Midbrain (tissue), 1 donor: ENCODE measurements around the gene SYNE1.
"Not testable (repeated sequence)": the region's sequence is repeated elsewhere in the genome, so short reads cannot be mapped to it uniquely, and the experiment has no call there.

Source experiments
- DNase-seq: peaks from one replicate; lab custom pipeline; 2025; lab: John Stamatoyannopoulos, UW

The SYNE1 gene

DNA sequence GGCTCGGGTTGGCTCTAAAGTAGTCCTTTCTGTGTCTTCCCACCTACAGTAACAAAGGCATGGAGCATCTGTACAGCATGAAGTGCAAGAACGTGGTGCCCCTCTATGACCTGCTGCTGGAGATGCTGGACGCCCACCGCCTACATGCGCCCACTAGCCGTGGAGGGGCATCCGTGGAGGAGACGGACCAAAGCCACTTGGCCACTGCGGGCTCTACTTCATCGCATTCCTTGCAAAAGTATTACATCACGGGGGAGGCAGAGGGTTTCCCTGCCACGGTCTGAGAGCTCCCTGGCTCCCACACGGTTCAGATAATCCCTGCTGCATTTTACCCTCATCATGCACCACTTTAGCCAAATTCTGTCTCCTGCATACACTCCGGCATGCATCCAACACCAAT lies 538.5 kb downstream of the SYNE1 start:
- DNase-seq, result no peak

DNA sequence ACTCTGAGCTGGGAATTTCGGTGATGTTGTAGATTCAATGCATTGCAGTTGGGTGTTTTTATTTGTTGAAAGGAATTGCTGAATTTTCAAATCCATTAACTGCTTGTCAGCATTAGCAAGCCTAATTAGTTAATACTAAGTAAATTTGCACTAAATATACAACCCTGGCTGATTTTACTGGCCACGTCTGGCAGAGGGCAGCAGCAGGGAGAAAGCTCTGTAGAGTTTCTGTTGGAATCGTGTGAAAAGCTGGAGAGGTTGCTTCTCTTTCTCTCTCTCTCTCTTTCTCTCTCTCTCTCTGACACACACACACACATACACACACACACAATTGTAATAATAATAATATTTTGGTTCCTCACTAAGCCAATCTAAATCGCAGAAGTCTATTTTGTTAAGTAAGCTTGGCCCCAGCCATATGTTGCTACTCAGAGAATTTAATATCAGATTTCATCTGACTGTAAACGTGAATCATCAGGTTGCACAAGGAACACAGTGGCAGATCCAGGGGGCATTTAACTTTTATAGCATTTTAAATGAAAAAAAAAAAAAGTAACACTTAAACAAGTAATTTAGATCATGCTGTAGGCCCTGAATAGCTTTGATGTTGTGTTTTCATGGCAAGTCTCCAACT lies 540.2 kb downstream of the SYNE1 start:
- no peak for DNase-seq

DNA sequence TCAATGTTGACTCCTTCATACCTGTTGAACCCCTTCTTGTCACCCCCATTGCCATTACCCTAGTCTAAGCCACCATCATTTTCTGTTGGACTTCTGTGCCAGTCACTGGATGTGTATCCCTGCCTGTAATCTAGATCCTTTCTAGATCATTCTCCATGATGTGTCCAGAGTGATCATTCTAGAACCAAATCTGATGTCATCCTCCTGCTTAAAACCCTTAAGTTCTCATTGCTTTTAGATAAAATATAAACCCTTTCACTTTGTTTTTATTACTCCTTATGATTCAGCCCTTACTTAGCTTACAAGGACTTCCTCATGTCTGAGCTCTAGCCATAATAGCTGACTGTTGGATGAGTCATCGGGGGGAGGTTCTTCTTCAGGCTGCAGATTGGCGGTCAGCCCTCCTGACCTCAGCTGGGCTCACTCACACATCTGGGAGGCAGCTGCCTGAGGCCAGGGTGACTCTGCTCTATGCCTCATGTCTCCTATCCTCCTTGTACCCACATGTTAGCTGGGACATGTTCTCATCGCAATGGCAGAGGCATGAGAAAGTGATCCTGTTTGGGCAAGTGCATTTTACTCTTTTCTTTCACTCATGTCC lies 542.1 kb downstream of the SYNE1 start:
- no peak for DNase-seq

DNA sequence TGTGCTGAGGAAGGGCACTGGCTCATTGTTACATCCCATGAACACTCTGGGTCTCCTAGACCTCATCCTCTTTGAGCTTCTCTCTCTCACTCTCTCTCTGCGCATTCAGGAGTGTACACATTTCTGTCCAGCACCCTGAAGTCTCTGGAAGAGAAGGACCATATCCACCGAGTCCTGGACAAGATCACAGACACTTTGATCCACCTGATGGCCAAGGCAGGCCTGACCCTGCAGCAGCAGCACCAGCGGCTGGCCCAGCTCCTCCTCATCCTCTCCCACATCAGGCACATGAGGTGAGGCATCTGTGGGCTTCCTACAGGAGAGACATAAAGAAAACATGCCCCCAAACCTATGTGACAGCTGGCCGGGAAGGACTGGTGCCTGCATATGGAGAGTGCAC lies 542.9 kb downstream of the SYNE1 start:
- DNase-seq, result no peak

DNA sequence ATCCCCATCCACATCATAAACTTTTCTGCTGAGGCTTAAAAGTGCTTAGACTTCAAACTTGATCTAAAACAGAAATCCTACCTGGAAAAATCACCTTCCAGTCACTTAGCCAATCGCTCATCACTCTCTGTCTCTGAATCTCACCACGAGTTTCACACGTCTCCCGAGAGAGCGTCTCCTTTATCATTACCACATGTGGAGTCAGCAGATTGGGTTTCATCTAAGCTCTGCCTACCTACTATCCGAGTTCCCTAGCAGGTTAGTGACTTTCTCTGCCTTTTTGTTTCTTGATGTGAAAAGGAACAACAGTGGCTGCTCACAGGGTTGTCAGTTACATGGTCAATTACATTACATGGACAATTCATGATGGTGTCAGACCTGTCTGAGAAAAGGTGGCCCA lies 543.5 kb downstream of the SYNE1 start:
- no peak for DNase-seq

DNA sequence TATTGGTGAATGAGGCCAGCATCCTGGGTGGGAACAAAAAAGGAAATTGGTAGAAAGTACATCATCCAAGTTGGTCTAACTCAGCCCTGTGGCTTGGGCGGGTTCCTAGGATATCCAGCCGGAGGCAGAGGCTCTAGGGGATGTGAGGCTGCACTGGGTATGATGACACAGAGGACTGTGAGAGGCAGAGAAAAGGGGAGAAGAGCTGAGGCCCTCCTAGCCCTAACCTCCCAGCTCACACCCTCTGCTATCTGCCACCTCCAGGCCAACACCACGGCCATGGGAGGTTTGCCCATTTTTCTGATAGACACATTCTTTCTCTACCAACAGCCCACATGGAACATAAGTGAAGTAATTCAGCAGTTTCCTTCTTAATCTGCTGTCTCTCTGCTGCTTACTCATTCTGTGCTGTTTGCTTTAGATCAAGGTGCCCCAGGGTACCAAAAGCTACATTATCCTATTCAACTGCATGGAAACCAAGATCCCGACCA lies 545.3 kb downstream of the SYNE1 start:
- no peak for DNase-seq

DNA sequence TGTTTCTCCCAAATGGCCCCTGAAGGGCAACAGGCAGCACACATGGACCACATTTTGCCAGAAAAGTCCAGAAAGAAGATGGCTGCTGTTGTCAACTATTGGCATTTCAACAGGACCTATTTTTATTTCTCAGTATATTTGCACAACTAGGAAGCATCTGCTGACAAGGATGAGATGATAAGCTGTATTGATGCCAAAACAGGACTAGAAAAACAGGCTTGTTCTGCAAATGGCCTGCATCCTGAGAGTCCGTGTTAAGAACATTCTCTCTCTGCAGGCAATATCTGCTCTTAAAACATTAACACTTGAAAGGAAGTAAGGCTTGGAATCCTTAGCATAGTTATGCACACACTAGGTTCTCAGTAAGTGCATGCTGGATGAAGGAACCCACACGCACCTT lies 546.0 kb downstream of the SYNE1 start:
- DNase-seq, result no peak

DNA sequence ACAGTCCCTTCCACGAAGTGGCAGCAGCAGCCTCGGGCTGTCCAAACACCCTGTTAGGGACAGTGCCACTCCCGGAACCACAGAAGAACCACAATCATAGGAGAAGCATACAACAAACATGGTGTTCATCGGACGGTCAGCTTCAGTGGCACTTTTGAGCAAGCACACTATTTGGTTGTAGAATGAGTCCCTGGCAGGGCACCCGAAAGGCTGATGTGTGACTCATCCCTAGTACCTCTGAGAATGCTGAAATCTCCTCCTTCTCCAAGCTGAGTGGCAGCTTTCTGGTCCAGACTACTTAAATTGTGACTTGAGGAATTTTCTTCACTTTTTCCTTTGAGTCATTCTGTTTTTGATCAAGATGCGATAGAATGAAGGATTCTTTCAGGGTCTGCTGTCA lies 547.2 kb downstream of the SYNE1 start:
- no peak for DNase-seq

DNA sequence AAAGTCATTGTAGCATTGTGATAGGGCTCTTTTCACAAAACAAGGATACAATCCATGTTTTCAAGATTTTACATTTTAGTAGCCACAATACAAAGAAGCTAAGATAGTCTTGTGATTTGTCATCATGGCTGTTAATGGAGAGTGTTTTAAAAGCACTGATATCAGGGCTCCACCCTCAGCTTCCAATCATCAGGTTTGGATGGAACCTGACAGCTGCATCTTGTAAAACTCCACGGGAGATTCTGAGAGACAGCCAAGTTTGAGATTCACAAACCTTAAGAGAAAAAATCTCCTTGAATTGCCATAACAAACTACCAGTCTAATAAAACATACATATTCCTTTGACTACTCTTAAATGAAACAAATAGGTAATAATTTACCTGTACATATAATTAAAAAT lies 549.5 kb downstream of the SYNE1 start:
- no peak for DNase-seq

DNA sequence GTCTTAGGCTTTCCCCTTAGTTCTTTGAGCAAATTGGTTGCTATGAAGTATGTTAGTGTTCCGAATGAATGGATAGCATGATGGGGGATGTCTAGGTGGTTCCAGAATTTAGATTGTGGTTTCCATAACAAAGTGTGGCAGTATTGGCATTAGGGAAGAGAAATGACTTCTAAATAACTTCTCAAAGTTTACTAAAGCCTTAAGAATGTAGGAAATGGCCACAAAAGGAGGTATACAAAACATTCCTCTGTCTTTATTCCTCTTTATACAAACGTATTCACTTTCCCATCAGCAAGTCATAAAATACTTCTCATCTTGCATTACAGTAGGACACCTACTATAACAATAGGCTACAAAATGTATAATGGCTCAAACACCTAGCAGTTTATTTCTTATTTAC lies 550.1 kb downstream of the SYNE1 start:
- DNase-seq, result no peak

DNA sequence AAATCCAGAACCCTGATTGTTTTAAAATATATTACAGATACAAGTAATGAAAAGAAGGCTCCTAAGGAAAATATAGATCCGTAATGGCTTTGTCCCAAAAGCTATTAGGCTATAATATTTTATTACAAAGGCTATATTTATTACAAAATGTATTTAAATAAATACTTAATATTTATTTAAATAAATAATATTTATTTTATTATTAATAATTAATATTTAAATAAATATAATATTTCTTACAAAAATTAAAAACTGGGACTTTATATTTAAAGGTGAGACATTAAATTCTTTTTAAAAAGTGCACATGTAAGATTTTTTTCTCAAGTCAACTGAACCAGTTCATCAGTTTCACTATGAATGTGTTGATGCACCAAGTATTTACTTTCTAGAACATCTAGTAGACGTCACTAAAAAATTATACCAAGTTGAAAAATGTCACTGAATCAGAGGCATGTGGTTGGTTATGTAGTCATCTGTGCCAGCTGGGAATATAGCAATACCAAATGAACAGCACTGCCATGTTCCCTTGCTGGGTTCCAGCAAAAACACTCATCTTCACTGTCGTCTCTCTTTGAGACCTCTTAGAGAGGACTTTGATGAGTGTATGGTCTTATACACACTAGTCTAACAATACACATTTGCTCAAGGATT lies 550.8 kb downstream of the SYNE1 start:
- DNase-seq, result no peak

DNA sequence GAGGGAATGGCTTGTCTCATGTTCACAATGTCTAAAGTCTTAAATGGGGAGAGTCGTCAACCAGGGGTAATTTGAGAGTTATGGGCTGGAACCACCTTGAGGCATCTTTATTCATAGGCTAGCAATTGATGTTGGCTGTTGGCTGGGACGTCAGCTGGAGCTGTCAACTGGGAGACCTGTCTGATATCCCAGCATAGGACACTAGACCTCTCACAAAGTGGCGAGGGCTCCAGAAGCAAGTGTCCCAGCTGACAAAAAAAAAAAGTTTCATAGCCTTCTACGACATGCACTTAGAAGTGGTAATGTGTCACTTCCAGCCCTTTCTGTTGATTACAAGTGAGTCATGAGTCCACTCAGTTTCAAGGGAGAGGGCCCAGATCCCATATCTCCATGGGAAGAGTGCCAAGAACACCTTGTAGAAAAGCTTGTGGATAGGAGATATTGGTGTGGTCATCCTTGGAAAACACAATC lies 551.7 kb downstream of the SYNE1 start:
- no peak for DNase-seq

DNA sequence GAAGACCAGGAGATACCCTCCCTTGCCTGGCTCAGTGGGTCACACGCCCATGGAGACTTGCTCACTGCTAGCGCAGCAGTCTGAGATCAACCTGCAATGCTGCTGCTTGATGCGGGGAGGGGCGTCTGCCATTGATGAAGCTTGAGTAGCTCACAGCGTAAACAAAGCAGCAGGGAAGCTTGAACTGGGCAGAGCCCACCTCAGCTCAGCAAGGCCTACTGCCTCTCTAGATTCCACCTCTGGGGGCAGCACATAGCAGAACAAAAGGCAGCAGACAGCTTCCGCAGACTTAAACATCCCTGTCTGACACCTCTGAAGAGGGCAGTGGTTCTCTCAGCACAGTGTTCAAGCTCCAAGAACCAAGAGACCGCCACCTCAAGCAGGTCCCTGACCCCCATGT lies 558.4 kb downstream of the SYNE1 start:
- no peak for DNase-seq

DNA sequence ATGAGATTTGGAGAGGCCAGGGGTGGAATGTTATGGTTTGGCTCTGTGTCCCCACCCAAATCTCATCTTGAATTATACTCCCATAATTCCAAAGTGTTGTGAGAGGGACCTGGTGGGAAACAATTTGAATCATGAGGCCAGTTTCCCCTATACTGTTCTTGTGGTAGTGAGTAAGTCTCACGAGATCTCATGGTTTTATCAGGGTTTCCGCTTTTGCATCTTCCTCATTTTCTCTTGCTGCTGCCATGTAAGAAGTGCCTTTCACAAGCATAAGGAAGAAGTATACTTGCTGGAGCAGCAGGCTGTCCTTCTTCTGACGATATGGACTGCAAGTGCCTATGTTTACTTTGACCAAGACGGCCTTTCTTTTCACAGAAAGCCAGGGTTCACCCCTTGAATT lies 559.2 kb downstream of the SYNE1 start:
- no peak for DNase-seq

DNA sequence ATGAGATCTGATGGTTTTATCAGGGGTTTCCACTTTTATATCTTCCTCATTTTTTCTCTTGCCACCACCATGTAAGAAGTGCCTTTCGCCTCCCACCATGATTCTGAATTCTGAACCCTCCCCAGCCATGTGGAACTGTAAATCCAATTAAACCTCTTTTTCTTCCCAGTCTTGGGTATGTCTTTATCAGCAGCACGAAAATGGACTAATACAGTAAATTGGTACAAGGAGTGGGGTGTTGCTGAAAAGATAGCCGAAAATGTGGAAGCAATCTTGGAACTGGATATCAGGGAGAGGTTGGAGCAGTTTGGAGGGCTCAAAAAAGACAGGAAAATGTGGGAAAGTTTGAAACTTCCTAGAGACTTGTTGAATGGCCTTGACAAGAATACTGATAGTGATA lies 560.9 kb downstream of the SYNE1 start:
- DNase-seq, result not testable (repeated sequence)

DNA sequence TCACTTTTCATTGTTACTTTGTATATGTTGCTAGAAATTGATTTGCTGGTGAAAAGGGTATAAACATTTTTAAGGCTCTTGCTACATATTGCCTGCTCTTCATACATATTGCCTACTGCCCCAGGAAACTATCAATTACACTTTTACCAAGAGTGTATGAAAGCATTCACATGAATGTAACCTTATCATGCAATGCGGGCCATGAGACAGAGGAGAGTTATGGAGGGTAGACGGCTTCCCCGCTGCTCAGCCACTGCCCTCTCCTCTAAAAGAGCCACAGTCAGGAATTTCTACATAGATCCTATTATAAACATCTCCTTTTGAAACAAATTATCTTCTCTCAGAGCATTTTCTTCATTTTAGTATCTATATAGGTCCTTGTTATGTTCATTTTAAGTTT lies 565.3 kb downstream of the SYNE1 start:
- no peak for DNase-seq
